Tibial artery (tissue), 4 donors: ENCODE measurements around the gene DCDC2.
"Not testable (repeated sequence)": the region's sequence is repeated elsewhere in the genome, so short reads cannot be mapped to it uniquely, and the experiment has no call there.

Experiments used
- DNase-seq, 2 donors: peaks; one replicate each; pipeline ENCODE4 v3.0.0-alpha.2; 2019
- H3K27ac ChIP-seq, 2 donors: fragments of 200-600 bp; sonication (generic) in 1 of 2; 1 replicate in 1 of 2; 2 replicates in 1 of 2; pipeline ENCODE4 v1.5.1; 2018 to 2019; ENCODE audit warnings: mild to moderate bottlenecking in 1 of 2
- H3K27me3 ChIP-seq, 2 donors: fragments of 200-600 bp; sonication (generic) in 1 of 2; one replicate each; pipeline versions ENCODE4 v1.5.1 to v1.6.0; 2016 to 2019
- H3K36me3 ChIP-seq, 3 donors: fragments of 200-600 bp; sonication (generic) in 2 of 3; one replicate each; pipeline ENCODE4 v1.5.1; 2016 to 2019; ENCODE audit warnings: mild to moderate bottlenecking in 2 of 3
- H3K4me1 ChIP-seq, 4 donors: fragments of 200-600 bp; sonication (generic) in 2 of 4; 1 replicate in 3 of 4; 2 replicates in 1 of 4; pipeline ENCODE4 v1.5.1; 2016 to 2019
- H3K4me3 ChIP-seq, 2 donors: fragments of 200-600 bp; sonication (generic) in 1 of 2; 1 replicate in 1 of 2; 2 replicates in 1 of 2; pipeline ENCODE4 v1.5.1; 2018 to 2019; ENCODE audit warnings: mild to moderate bottlenecking in 2 of 2
- H3K9me3 ChIP-seq, 3 donors: fragments of 200-600 bp; sonication (generic) in 1 of 3; one replicate each; pipeline ENCODE4 v1.5.1; 2016 to 2019
- intact Hi-C: fragments of 100-400 bp; cut with DNase I; formaldehyde crosslinking; loops from one replicate; pipeline ENCODE4 v1.15.0; 2023; ENCODE audit warnings: low total_unique reads
- TF ChIP-seq, protein P1 (sequence below), 2 experiments: fragments of 200-600 bp in 1 of 2; fragments of 450-650 bp in 1 of 2; IDR thresholded peaks; one replicate each; pipeline ENCODE4 v1.5.1; 2017 to 2019; ENCODE audit warnings: antibody characterized with exemption in 2 of 2, mild to moderate bottlenecking in 1 of 2, moderate library complexity in 1 of 2

The DCDC2 gene

DNA sequence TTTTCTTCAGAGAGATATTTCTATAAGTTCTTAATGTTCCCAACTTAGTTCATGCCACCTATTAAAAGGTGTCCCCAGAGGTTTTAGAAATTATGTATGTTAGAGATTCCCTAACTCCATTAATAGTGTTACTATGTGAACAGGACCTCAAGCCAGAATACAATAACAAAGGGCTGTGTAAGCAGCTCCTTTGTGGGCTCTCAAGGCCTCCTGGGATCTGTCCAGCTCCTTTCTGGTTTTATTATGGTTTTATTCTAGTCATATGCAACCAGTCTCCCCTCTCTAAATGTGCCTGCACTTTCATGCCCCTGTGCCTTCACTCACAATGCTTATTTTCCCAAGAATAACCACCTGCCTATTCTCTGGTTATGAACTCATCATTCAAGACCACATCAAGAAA, 209.2 kb downstream of the DCDC2 start:
- DNase-seq, result no peak
- Histone ChIP-seq H3K27me3 (no peaks in the 10 kb centered on the region), H3K4me1 (no peaks in the 10 kb centered on the region), H3K36me3 (no peaks in the 10 kb centered on the region), H3K9me3 (no peaks in the 10 kb centered on the region), H3K27ac (no peak overlapping the region), H3K4me3 (no peak overlapping the region)
- intact Hi-C loops, result no loop called here
- TF ChIP-seq, protein P1, sequence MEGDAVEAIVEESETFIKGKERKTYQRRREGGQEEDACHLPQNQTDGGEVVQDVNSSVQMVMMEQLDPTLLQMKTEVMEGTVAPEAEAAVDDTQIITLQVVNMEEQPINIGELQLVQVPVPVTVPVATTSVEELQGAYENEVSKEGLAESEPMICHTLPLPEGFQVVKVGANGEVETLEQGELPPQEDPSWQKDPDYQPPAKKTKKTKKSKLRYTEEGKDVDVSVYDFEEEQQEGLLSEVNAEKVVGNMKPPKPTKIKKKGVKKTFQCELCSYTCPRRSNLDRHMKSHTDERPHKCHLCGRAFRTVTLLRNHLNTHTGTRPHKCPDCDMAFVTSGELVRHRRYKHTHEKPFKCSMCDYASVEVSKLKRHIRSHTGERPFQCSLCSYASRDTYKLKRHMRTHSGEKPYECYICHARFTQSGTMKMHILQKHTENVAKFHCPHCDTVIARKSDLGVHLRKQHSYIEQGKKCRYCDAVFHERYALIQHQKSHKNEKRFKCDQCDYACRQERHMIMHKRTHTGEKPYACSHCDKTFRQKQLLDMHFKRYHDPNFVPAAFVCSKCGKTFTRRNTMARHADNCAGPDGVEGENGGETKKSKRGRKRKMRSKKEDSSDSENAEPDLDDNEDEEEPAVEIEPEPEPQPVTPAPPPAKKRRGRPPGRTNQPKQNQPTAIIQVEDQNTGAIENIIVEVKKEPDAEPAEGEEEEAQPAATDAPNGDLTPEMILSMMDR (IDR thresholded peaks at IDR 0.05), result no peak

DNA sequence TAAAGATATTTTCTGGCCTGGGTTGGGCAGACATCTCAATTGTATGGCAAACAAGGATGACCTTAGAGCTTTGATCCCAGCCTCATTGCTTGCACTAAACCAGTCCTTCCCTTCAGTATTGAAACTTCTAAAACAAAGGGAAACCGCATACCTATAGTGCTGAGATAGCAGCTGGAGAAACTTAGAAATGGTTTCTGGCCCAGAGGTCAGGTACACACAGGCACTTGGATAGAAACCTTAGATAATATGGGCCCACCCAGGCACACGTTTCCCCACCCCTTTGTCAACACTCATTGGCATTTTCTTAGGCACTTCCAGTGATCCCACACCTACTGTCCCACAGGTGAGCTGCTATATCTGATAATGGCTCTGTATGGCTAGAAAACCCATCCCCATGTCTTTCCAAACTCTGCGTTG, 209.7 kb downstream of the DCDC2 start:
- Histone ChIP-seq H3K36me3 (no peaks in the 10 kb centered on the region), H3K4me1 (no peaks in the 10 kb centered on the region), H3K9me3 (no peaks in the 10 kb centered on the region), H3K4me3 (no peak overlapping the region), H3K27me3 (no peaks in the 10 kb centered on the region), H3K27ac (no peak overlapping the region)
- intact Hi-C loops, result no loop called here
- TF ChIP-seq, protein P1 (IDR thresholded peaks at IDR 0.05), result no peak
- DNase-seq, result no peak

DNA sequence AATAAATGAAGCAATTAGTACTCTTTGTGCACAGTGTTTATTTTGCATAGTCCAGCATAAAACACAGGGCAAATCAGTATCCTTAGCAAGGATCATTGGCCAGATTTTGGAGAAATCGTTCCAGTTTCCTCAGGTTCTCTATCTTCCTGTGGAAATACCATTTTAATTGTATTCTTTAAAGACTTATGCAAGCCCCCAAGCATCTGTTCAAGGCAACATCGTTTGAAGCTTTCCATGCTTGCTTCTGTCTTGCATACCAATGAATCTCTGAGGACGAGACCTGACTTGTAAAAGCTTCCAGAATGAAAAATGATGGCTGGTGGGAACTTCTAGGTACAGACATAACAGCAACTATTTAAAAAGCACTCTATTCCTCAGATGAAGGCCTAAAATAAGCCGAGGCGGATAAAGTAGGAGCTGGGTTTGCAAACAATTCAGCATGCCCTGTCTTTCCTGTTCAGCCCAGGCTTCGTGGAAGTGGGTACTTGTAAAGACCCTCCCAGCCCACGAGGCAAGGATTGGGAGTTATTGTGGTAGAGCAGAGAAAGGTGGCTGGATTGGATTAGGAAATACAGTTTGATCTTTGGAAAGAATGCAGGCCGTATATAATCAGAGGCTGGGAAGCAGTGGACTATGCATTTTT, 210.2 kb downstream of the DCDC2 start:
- Histone ChIP-seq H3K36me3 (no peaks in the 10 kb centered on the region), H3K27ac (no peak overlapping the region), H3K27me3 (no peaks in the 10 kb centered on the region), H3K4me3 (no peak overlapping the region), H3K9me3 (no peaks in the 10 kb centered on the region), H3K4me1 (no peaks in the 10 kb centered on the region)
- TF ChIP-seq, protein P1 (IDR thresholded peaks at IDR 0.05), result no peak
- no peak for DNase-seq
- intact Hi-C loops, result no loop called here

DNA sequence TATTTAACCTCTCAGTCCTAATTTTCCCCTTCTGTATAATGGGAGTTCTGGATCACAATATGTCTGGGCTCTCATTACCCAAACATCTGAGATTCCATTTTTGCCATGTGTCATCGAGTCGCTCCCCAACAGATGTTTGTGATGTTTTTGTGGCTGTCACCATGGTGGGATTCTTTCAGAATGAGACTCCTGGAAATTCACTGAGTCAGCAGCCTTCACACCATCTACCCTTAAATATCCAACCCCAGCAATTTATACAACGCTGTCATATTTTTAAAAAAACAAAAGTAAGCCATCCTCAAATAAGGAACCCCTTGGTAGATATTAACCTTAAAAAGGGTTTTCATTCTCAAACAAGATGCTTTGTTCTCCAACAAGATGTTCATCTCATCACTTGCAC, 211.0 kb downstream of the DCDC2 start:
- no peaks in the 10 kb centered on the region for H3K36me3 ChIP-seq
- DNase-seq, result no peak
- intact Hi-C loops, result no loop called here
- TF ChIP-seq, protein P1 (IDR thresholded peaks at IDR 0.05), result no peak
- H3K27ac ChIP-seq, result no peak overlapping the region
- no peaks in the 10 kb centered on the region for H3K9me3 ChIP-seq
- no peaks in the 10 kb centered on the region for H3K4me1 ChIP-seq
- no peak overlapping the region for H3K4me3 ChIP-seq
- H3K27me3 ChIP-seq, result no peaks in the 10 kb centered on the region

DNA sequence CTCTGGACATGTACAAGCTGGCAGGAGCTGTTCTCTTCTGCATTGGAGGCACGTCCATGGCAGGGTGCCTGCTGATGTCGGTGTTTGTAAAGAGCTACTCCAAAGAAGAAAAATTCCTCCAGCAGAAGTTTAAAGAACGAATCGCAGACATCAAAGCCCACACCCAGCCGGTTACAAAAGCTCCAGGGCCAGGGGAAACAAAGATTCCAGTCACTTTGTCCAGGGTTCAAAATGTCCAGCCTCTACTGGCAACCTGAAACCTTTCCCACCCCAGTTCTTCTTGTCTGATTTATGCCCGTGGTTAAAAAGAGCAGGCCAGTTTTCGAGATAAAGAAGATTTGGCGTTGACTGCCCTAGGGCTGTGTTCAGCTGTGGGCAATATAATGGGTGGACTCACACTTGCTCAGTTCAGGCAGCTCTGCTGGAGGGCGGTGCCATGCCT, 212.1 kb downstream of the DCDC2 start:
- no peaks in the 10 kb centered on the region for H3K4me1 ChIP-seq
- H3K27me3 ChIP-seq, result no peaks in the 10 kb centered on the region
- H3K27ac ChIP-seq, result no peak overlapping the region
- no peak overlapping the region for H3K4me3 ChIP-seq
- intact Hi-C loops, result no loop called here
- no peaks in the 10 kb centered on the region for H3K36me3 ChIP-seq
- H3K9me3 ChIP-seq, result no peaks in the 10 kb centered on the region
- no peak for DNase-seq
- TF ChIP-seq, protein P1 (IDR thresholded peaks at IDR 0.05), result no peak

DNA sequence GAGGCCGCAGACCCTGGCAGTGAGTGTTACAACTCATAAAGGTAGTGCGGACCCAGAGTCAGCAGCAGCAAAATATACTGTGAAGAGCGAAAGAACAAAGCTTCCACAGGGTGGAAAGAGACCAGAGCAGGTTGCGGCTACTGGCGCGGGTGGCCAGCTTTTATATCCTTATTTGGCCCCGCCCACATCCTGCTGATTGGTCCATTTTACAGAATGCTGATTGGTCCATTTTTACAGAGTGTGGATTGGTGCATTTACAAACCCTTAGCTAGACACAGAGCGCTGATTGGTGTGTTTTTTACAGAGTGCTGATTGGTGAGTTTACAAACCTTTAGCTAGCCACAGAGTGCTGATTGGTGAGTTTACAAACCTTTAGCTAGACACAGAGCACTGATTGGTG, 215.1 kb downstream of the DCDC2 start:
- intact Hi-C loops, H3K27ac ChIP-seq, H3K36me3 ChIP-seq, H3K4me1 ChIP-seq, H3K4me3 ChIP-seq, H3K9me3 ChIP-seq, DNase-seq, H3K27me3 ChIP-seq: not testable (repeated sequence)
